H1 (cell line): Measurements from ENCODE around the gene KRTAP4-12. TPM values are rescaled to one million over a fixed set of nuclear protein-coding genes. Genes with fewer than 3 reads are reported as not detected.

ENCODE experiments used
- GTF2F1 ChIP-seq: IDR thresholded peaks from 2 replicates; pipeline ENCODE4 v1.6.1; 2012; ENCODE audit warnings: low read depth, low read length, improper control_type of control experiment, borderline replicate concordance
- polyA plus RNA-seq, 7 experiments: library from polyadenylated mRNA; depleted of rRNA in 3 of 7; stranded (reverse) in 5 of 7; unstranded in 2 of 7; fragments of >200 nt in 5 of 7; fragments of 200-250 nt in 2 of 7; gene quantifications; 1 replicate in 5 of 7; 2 replicates in 1 of 7; 4 replicates in 1 of 7; pipeline versions ENCODE4 v1.2.1 to v1.2.3, GENCODE V29; 2011 to 2013; ENCODE audit warnings: missing spikeins in 2 of 7, mixed read lengths in 2 of 7
- total RNA-seq: library from RNA; stranded (reverse); fragmentation: NEBNext Ultra II Directional; extraction: Animal tissue kit (Norgen Biotek cat#: 25700); gene quantifications from 2 replicates; pipeline ENCODE4 v1.2.1, GENCODE V29; 2021
- TF ChIP-seq, protein P1 (sequence below), 3 experiments: IDR thresholded peaks; 1 replicate in 2 of 3; 2 replicates in 1 of 3; pipeline versions ENCODE4 v1.5.1 to v1.6.1; 2011; ENCODE audit warnings: low read length in 3 of 3, mild to moderate bottlenecking in 3 of 3, inconsistent platforms in 2 of 3, low read depth in 1 of 3, moderate library complexity in 1 of 3; ENCODE audit not compliant: insufficient read depth in 1 of 3; ENCODE audit errors: control extremely low read depth in 1 of 3

Gene KRTAP4-12
- total and polyA plus RNA-seq, 2 of the 8 experiments (the other 6 are each of a cell fraction or from before 2014, with no cell fraction given): not detected

DNA sequence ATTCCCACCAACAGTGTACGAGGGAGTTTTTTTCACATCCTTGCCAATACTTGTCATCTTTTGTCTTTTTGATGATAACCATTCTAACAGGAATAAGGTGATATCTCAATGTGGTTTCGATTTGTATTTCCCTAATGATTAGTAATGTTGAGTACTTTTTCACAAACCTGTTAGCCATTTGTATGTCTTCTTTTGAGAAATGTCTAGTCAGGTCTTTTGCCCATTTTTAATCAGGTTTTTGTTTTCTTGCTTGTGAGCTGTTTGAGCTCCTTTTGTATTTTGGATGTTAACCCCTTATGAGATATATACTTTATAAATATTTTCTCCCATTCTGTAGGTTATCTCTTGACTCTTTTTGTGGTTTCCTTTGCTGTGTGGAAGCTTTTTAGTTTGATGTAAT is 27.5 kb upstream of the KRTAP4-12 start (continued):
- TF ChIP-seq, protein P1, sequence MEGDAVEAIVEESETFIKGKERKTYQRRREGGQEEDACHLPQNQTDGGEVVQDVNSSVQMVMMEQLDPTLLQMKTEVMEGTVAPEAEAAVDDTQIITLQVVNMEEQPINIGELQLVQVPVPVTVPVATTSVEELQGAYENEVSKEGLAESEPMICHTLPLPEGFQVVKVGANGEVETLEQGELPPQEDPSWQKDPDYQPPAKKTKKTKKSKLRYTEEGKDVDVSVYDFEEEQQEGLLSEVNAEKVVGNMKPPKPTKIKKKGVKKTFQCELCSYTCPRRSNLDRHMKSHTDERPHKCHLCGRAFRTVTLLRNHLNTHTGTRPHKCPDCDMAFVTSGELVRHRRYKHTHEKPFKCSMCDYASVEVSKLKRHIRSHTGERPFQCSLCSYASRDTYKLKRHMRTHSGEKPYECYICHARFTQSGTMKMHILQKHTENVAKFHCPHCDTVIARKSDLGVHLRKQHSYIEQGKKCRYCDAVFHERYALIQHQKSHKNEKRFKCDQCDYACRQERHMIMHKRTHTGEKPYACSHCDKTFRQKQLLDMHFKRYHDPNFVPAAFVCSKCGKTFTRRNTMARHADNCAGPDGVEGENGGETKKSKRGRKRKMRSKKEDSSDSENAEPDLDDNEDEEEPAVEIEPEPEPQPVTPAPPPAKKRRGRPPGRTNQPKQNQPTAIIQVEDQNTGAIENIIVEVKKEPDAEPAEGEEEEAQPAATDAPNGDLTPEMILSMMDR (IDR thresholded peaks at IDR 0.05; ENCODE audit: control extremely low read depth in 1 of 3, insufficient read depth in 1 of 3, low read depth in 1 of 3, low read length in 3 of 3): no peak
- TF ChIP-seq GTF2F1: no peak
